ENCODE data around the gene MRPL14. TPM values are rescaled to one million over a fixed set of nuclear protein-coding genes. Genes with fewer than 3 reads are reported as not detected.
A peak's percentile ranks its signal among the peaks of the same experiment; 100 is the strongest.

MRPL14 gene
- total and polyA plus RNA-seq, 4 donors = 34.6 to 118 (median 40.9) TPM

GRCh38 chr6:44116641-44117382 lies 10.4 kb downstream of the MRPL14 start (continued):
- TF ChIP-seq, protein P1, sequence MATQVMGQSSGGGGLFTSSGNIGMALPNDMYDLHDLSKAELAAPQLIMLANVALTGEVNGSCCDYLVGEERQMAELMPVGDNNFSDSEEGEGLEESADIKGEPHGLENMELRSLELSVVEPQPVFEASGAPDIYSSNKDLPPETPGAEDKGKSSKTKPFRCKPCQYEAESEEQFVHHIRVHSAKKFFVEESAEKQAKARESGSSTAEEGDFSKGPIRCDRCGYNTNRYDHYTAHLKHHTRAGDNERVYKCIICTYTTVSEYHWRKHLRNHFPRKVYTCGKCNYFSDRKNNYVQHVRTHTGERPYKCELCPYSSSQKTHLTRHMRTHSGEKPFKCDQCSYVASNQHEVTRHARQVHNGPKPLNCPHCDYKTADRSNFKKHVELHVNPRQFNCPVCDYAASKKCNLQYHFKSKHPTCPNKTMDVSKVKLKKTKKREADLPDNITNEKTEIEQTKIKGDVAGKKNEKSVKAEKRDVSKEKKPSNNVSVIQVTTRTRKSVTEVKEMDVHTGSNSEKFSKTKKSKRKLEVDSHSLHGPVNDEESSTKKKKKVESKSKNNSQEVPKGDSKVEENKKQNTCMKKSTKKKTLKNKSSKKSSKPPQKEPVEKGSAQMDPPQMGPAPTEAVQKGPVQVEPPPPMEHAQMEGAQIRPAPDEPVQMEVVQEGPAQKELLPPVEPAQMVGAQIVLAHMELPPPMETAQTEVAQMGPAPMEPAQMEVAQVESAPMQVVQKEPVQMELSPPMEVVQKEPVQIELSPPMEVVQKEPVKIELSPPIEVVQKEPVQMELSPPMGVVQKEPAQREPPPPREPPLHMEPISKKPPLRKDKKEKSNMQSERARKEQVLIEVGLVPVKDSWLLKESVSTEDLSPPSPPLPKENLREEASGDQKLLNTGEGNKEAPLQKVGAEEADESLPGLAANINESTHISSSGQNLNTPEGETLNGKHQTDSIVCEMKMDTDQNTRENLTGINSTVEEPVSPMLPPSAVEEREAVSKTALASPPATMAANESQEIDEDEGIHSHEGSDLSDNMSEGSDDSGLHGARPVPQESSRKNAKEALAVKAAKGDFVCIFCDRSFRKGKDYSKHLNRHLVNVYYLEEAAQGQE (IDR thresholded peaks at IDR 0.05) = peak; percentile 55
- TF ChIP-seq GABPA (IDR thresholded peaks at IDR 0.05 in 1 of 2, conservative IDR thresholded peaks at IDR 0.05 in 1 of 2) (peak in 1 of 2 donors; percentile 46), EGR1 (IDR thresholded peaks at IDR 0.05; ENCODE audit: low read depth in 2 of 2) (peak in 1 of 2 donors; percentile 22), FOXA2 (IDR thresholded peaks at IDR 0.05) (peak; percentile 57), JUND (IDR thresholded peaks at IDR 0.05) (peak in 1 of 2 donors; percentile 60)

DNA sequence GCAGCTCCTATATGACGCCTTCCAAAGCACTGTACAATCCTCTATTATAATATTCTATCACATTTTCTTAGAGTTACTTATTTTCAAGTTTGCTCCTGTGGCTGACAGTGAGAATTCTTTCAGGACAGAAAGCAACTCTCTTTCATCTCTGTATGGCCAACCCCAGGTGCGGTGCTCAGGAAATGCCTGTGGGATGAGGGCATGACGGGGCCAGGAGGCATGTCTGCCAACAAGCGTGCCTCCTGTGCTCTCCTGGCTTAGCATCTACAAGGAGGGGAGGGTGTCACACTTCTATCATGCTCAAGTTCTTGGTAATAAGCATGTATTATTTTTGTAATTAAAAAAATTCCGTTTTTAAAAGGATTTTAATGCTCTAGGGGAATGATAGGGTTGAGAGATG lies 11.4 kb downstream of the MRPL14 start:
- H3K36me3 ChIP-seq (ENCODE audit: control insufficient read depth in 4 of 4, insufficient read depth in 3 of 4, low read depth in 1 of 4, low read length in 3 of 4) = peaks cover 4 to 15% (median 9%) of the 10 kb centered on the region in 4 donors
- DNase-seq (ENCODE audit: low spot score) = no peak
- TF ChIP-seq FOXA2 (IDR thresholded peaks at IDR 0.05) = no peak
- TF ChIP-seq RAD21 (IDR thresholded peaks at IDR 0.05) = no peak
- no peak for TF ChIP-seq RXRA (IDR thresholded peaks at IDR 0.05)
- no peak for TF ChIP-seq ATF3 (IDR thresholded peaks at IDR 0.05)
- TF ChIP-seq YY1 (IDR thresholded peaks at IDR 0.05) = no peak
- TF ChIP-seq JUND (IDR thresholded peaks at IDR 0.05) = no peak
- no peak for TF ChIP-seq SP1 (IDR thresholded peaks at IDR 0.05)
- peaks cover 15 to 52% (median 44%) of the 10 kb centered on the region in 4 donors for H3K4me1 ChIP-seq (ENCODE audit: control insufficient read depth in 4 of 4, insufficient read depth in 4 of 4, low read length in 3 of 4)
- 91% methylated on average over 5 of the region's 5 CpGs for WGBS
- H3K27me3 ChIP-seq (ENCODE audit: control insufficient read depth in 4 of 4, insufficient read depth in 4 of 4, low read length in 3 of 4) = no peaks in the 10 kb centered on the region
- H3K27ac ChIP-seq (ENCODE audit: low read depth in 1 of 2, low read length in 2 of 2) = peak overlapping the region in 1 of 2 donors; percentile 25
- no peak overlapping the region for H3K9ac ChIP-seq (ENCODE audit: low read depth in 1 of 2, low read length in 2 of 2)
- H3K4me3 ChIP-seq (ENCODE audit: low read depth in 1 of 3, low read length in 3 of 3) = no peak overlapping the region
- no peaks in the 10 kb centered on the region for H3K9me3 ChIP-seq (ENCODE audit: control insufficient read depth in 4 of 4, low read length in 3 of 4)

GRCh38 chr6:44113414-44113813 lies 13.8 kb downstream of the MRPL14 start:
- Histone ChIP-seq H3K4me3 (ENCODE audit: low read depth in 1 of 3, low read length in 3 of 3) (no peak overlapping the region), H3K36me3 (ENCODE audit: control insufficient read depth in 4 of 4, insufficient read depth in 3 of 4, low read depth in 1 of 4, low read length in 3 of 4) (peaks cover 4 to 15% (median 9%) of the 10 kb centered on the region in 4 donors), H3K27me3 (ENCODE audit: control insufficient read depth in 4 of 4, insufficient read depth in 4 of 4, low read length in 3 of 4) (no peaks in the 10 kb centered on the region), H3K4me1 (ENCODE audit: control insufficient read depth in 4 of 4, insufficient read depth in 4 of 4, low read length in 3 of 4) (peaks cover 17 to 62% (median 59%) of the 10 kb centered on the region in 4 donors), H3K9ac (ENCODE audit: low read depth in 1 of 2, low read length in 2 of 2) (no peak overlapping the region), H3K9me3 (ENCODE audit: control insufficient read depth in 4 of 4, low read length in 3 of 4) (no peaks in the 10 kb centered on the region), H3K27ac (ENCODE audit: low read depth in 1 of 2, low read length in 2 of 2) (no peak overlapping the region)
- no peak for DNase-seq (ENCODE audit: low spot score)
- TF ChIP-seq RXRA (IDR thresholded peaks at IDR 0.05) = no peak
- TF ChIP-seq, protein P2, sequence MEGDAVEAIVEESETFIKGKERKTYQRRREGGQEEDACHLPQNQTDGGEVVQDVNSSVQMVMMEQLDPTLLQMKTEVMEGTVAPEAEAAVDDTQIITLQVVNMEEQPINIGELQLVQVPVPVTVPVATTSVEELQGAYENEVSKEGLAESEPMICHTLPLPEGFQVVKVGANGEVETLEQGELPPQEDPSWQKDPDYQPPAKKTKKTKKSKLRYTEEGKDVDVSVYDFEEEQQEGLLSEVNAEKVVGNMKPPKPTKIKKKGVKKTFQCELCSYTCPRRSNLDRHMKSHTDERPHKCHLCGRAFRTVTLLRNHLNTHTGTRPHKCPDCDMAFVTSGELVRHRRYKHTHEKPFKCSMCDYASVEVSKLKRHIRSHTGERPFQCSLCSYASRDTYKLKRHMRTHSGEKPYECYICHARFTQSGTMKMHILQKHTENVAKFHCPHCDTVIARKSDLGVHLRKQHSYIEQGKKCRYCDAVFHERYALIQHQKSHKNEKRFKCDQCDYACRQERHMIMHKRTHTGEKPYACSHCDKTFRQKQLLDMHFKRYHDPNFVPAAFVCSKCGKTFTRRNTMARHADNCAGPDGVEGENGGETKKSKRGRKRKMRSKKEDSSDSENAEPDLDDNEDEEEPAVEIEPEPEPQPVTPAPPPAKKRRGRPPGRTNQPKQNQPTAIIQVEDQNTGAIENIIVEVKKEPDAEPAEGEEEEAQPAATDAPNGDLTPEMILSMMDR (IDR thresholded peaks at IDR 0.05; ENCODE audit: low read depth, low read length, missing input control) = peak; percentile 16
- 70% methylated on average over 3 of the region's 3 CpGs for WGBS

Data from liver (tissue), 9 donors.